K562 (cell line): ENCODE measurements around the gene GATA6. TPM values are rescaled to one million over a fixed set of nuclear protein-coding genes. Genes with fewer than 3 reads are reported as not detected.

ENCODE experiments used
- SAFB2 ChIP-seq: fragments of 200-400 bp; formaldehyde crosslinking; IDR thresholded peaks from 2 replicates; pipeline ENCODE4 v1.6.1; 2018; ENCODE audit warnings: borderline replicate concordance, low read length, low read depth, moderate library complexity; ENCODE audit not compliant: severe bottlenecking
- polyA plus RNA-seq, 8 experiments: library from polyadenylated mRNA; depleted of rRNA in 4 of 8; stranded (reverse) in 5 of 8; unstranded in 3 of 8; fragments of >200 nt; fragmentation: Nextera tagmentation in 2 of 8; fragmentation: Illumina TruSeq in 1 of 8; extraction: Ambion mirVana in 2 of 8; extraction: Trizol in 1 of 8; gene quantifications; 2 replicates each; pipeline versions ENCODE4 v1.2.1 to v1.2.3, GENCODE V29; 2011 to 2014; ENCODE audit warnings: inconsistent platforms in 1 of 8, missing spikeins in 1 of 8
- total RNA-seq, 7 experiments: library from RNA; depleted of rRNA in 6 of 7; stranded (reverse); fragments of >200 nt in 6 of 7; fragmentation: Illumina TruSeq in 2 of 7; extraction: Trizol in 2 of 7; gene quantifications; 2 replicates each; pipeline versions ENCODE4 v1.2.1 to v1.2.3, GENCODE V29; 2011 to 2021; ENCODE audit warnings: low replicate concordance in 1 of 7
- TF ChIP-seq, protein P1 (sequence below): fragments of 200-600 bp; sonication (generic); IDR thresholded peaks from one replicate; pipeline ENCODE4 v1.6.1; 2012; ENCODE audit warnings: mild to moderate bottlenecking, low read depth, low read length, inconsistent platforms

GATA6 gene
- total and polyA plus RNA-seq, 9 of the 15 experiments (the other 6 are each of a cell fraction or from before 2014, with no cell fraction given): 0.01 to 0.24 (median 0.16) TPM; not detected in 5

DNA sequence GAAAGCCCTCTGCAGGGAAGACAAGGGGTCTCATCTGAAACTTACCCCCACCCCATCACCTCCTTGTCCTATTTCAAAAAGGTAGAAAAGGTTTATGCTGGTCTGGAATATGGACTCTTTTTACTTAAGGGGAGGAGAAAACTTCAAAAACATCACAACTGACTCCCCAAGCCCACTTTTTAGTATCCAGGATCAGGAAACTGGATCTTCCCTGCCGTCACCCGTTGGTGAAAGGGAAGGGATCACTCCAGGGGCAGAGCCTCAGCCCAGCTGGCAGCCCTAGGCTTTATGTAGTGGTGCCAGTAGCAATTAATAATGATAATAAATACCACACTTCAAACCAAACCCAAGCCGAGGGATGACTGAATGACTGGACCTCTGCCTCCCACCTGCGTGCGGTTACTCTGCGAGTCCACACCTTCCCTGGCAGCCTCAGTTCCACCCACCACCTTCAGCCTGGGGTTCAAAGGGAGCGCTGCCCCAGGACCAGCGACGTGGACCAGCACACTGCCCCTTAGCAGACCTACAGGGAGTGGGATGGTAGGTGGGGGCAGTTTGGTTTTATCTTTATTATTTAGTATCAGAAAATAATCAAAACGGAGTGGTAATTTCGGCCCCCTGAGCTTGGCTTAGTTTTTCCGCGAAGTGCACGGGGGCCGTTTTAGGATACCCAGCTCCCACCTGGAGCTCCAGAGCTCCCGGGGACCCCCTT, 4.9 kb upstream of the GATA6 start (continued):
- TF ChIP-seq, protein P1, sequence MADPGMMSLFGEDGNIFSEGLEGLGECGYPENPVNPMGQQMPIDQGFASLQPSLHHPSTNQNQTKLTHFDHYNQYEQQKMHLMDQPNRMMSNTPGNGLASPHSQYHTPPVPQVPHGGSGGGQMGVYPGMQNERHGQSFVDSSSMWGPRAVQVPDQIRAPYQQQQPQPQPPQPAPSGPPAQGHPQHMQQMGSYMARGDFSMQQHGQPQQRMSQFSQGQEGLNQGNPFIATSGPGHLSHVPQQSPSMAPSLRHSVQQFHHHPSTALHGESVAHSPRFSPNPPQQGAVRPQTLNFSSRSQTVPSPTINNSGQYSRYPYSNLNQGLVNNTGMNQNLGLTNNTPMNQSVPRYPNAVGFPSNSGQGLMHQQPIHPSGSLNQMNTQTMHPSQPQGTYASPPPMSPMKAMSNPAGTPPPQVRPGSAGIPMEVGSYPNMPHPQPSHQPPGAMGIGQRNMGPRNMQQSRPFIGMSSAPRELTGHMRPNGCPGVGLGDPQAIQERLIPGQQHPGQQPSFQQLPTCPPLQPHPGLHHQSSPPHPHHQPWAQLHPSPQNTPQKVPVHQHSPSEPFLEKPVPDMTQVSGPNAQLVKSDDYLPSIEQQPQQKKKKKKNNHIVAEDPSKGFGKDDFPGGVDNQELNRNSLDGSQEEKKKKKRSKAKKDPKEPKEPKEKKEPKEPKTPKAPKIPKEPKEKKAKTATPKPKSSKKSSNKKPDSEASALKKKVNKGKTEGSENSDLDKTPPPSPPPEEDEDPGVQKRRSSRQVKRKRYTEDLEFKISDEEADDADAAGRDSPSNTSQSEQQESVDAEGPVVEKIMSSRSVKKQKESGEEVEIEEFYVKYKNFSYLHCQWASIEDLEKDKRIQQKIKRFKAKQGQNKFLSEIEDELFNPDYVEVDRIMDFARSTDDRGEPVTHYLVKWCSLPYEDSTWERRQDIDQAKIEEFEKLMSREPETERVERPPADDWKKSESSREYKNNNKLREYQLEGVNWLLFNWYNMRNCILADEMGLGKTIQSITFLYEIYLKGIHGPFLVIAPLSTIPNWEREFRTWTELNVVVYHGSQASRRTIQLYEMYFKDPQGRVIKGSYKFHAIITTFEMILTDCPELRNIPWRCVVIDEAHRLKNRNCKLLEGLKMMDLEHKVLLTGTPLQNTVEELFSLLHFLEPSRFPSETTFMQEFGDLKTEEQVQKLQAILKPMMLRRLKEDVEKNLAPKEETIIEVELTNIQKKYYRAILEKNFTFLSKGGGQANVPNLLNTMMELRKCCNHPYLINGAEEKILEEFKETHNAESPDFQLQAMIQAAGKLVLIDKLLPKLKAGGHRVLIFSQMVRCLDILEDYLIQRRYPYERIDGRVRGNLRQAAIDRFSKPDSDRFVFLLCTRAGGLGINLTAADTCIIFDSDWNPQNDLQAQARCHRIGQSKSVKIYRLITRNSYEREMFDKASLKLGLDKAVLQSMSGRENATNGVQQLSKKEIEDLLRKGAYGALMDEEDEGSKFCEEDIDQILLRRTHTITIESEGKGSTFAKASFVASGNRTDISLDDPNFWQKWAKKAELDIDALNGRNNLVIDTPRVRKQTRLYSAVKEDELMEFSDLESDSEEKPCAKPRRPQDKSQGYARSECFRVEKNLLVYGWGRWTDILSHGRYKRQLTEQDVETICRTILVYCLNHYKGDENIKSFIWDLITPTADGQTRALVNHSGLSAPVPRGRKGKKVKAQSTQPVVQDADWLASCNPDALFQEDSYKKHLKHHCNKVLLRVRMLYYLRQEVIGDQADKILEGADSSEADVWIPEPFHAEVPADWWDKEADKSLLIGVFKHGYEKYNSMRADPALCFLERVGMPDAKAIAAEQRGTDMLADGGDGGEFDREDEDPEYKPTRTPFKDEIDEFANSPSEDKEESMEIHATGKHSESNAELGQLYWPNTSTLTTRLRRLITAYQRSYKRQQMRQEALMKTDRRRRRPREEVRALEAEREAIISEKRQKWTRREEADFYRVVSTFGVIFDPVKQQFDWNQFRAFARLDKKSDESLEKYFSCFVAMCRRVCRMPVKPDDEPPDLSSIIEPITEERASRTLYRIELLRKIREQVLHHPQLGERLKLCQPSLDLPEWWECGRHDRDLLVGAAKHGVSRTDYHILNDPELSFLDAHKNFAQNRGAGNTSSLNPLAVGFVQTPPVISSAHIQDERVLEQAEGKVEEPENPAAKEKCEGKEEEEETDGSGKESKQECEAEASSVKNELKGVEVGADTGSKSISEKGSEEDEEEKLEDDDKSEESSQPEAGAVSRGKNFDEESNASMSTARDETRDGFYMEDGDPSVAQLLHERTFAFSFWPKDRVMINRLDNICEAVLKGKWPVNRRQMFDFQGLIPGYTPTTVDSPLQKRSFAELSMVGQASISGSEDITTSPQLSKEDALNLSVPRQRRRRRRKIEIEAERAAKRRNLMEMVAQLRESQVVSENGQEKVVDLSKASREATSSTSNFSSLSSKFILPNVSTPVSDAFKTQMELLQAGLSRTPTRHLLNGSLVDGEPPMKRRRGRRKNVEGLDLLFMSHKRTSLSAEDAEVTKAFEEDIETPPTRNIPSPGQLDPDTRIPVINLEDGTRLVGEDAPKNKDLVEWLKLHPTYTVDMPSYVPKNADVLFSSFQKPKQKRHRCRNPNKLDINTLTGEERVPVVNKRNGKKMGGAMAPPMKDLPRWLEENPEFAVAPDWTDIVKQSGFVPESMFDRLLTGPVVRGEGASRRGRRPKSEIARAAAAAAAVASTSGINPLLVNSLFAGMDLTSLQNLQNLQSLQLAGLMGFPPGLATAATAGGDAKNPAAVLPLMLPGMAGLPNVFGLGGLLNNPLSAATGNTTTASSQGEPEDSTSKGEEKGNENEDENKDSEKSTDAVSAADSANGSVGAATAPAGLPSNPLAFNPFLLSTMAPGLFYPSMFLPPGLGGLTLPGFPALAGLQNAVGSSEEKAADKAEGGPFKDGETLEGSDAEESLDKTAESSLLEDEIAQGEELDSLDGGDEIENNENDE: no peak
- no peak for TF ChIP-seq SAFB2
